Vagina (tissue), 2 donors: Measurements from ENCODE around the gene SGF29.

ENCODE experiments used
- POLR2A ChIP-seq, 2 donors: fragments of 450-650 bp; IDR thresholded peaks; one replicate each; pipeline ENCODE4 v1.6.1; 2017; ENCODE audit warnings: antibody characterized with exemption in 2 of 2, mild to moderate bottlenecking in 2 of 2, moderate library complexity in 2 of 2
- POLR2AphosphoS5 ChIP-seq, 2 donors: sonication (generic); formaldehyde crosslinking; IDR thresholded peaks; one replicate each; pipeline ENCODE4 v1.9.0; 2017; ENCODE audit warnings: antibody characterized with exemption in 2 of 2, mild to moderate bottlenecking in 2 of 2, low read depth in 1 of 2; ENCODE audit not compliant: insufficient read depth in 1 of 2
- TF ChIP-seq, protein P1 (sequence below), 3 experiments: fragments of 450-650 bp in 2 of 3; fragments of 200-600 bp in 1 of 3; sonication (generic) in 1 of 3; IDR thresholded peaks; one replicate each; pipeline ENCODE4 v1.5.1; 2017 to 2019; ENCODE audit warnings: antibody characterized with exemption in 3 of 3, mild to moderate bottlenecking in 2 of 3, moderate library complexity in 2 of 3

DNA sequence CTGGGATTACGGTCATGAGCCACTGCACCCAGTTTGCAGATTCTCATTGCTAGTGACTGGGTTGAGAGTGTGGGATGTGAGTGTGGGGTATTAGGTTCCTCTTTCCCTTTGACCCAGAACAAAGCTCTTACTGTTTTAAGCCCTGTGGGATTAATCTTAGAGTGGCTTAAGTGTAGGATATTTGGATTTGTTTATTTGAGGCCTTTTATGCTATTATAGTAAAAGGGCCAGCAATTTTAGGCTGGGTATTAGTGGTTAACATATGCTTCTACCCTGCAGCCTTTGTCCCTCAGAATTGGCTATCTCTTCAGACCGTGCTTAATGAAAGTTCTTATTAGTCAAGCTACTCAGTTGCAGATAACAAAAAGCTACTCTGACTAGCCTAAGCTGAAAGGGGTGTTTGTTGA lies 3.2 kb downstream of the SGF29 start:
- TF ChIP-seq, protein P1, sequence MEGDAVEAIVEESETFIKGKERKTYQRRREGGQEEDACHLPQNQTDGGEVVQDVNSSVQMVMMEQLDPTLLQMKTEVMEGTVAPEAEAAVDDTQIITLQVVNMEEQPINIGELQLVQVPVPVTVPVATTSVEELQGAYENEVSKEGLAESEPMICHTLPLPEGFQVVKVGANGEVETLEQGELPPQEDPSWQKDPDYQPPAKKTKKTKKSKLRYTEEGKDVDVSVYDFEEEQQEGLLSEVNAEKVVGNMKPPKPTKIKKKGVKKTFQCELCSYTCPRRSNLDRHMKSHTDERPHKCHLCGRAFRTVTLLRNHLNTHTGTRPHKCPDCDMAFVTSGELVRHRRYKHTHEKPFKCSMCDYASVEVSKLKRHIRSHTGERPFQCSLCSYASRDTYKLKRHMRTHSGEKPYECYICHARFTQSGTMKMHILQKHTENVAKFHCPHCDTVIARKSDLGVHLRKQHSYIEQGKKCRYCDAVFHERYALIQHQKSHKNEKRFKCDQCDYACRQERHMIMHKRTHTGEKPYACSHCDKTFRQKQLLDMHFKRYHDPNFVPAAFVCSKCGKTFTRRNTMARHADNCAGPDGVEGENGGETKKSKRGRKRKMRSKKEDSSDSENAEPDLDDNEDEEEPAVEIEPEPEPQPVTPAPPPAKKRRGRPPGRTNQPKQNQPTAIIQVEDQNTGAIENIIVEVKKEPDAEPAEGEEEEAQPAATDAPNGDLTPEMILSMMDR (IDR thresholded peaks at IDR 0.05), result no peak
- no peak for TF ChIP-seq POLR2A (IDR thresholded peaks at IDR 0.05)
- TF ChIP-seq POLR2AphosphoS5 (IDR thresholded peaks at IDR 0.05; ENCODE audit: insufficient read depth in 1 of 2, low read depth in 1 of 2), result no peak
